Left lung (tissue), 14 donors: ENCODE measurements around the gene COP1. TPM values are rescaled to one million over a fixed set of nuclear protein-coding genes. Genes with fewer than 3 reads are reported as not detected.
A peak's percentile ranks its signal among the peaks of the same experiment; 100 is the strongest.

Experiments used
- ATAC-seq: fragments of 200-7000 bp; cut with Tn5 transposase; one replicate; pipeline ENCODE4 v1.9.1; 2020; ENCODE audit warnings: moderate library complexity
- DNase-seq, 4 donors: peaks; one replicate each; pipeline ENCODE4 v3.0.0-alpha.2; 2013 to 2020
- H3K27ac ChIP-seq, 2 donors: fragments of 200-600 bp; sonication (generic) in 1 of 2; one replicate each; pipeline versions ENCODE4 v1.5.0 to v1.8.0; 2020 to 2021
- H3K27me3 ChIP-seq, 2 donors: fragments of 200-600 bp; sonication (generic) in 1 of 2; one replicate each; pipeline versions ENCODE4 v1.5.0 to v1.8.0; 2020 to 2021
- H3K36me3 ChIP-seq, 2 donors: fragments of 200-600 bp; sonication (generic) in 1 of 2; one replicate each; pipeline versions ENCODE4 v1.5.0 to v1.8.0; 2020 to 2021
- H3K4me1 ChIP-seq, 2 donors: fragments of 200-600 bp; one replicate each; pipeline ENCODE4 v1.8.0; 2021
- H3K4me3 ChIP-seq, 2 donors: fragments of 200-600 bp; sonication (generic) in 1 of 2; one replicate each; pipeline versions ENCODE4 v1.5.0 to v1.8.0; 2020 to 2021; ENCODE audit warnings: mild to moderate bottlenecking in 1 of 2
- H3K9me3 ChIP-seq, 2 donors: fragments of 200-600 bp; sonication (generic) in 1 of 2; one replicate each; pipeline versions ENCODE4 v1.5.0 to v1.8.0; 2020 to 2021
- intact Hi-C, 2 donors: fragments of 100-400 bp; cut with DNase I; formaldehyde crosslinking; loops; one replicate each; pipeline versions ENCODE4 v1.11.2 to v1.14.2; 2022
- long read RNA-seq, 12 donors: library from polyadenylated mRNA in 2 of 12; unstranded in 2 of 12; transcript quantifications; one replicate each; pipeline ENCODE4 v2.0.0 and lab custom pipeline, GENCODE V29; 2019 to 2026
- polyA plus RNA-seq, 6 donors: library from polyadenylated mRNA; unstranded; fragments of 120-200 nt; gene quantifications; one replicate each; pipeline ENCODE4 v1.2.1, GENCODE V29; 2013; ENCODE audit not compliant: insufficient read length in 6 of 6
- total RNA-seq, 2 donors: library from RNA; stranded (reverse); fragmentation: NEBNext Ultra II Directional; extraction: Animal tissue kit (Norgen Biotek cat#: 25700); gene quantifications; one replicate each; pipeline ENCODE4 v1.2.1, GENCODE V29; 2021
- TF ChIP-seq, protein P1 (sequence below), 2 donors: fragments of 200-600 bp; sonication (generic) in 1 of 2; IDR thresholded peaks; one replicate each; pipeline versions ENCODE4 v1.5.0 to v1.8.0; 2021; ENCODE audit warnings: antibody characterized with exemption in 2 of 2
- donor health status: DM: no; HTN: yes; CAD: no.
- donor health status: DM: no; HTN: no; CAD: no.

COP1 gene
- total RNA-seq, result 10 to 100 TPM; 42.5 to 49.2 TPM
- polyA plus RNA-seq, result 10 to 100 TPM; 50.7 to 64.3 (median 59.9) TPM
- long read RNA-seq, donor 1, transcript COP1-208 (2 exons, 450 nt), result major isoform, 7 of 27 reads
- long read RNA-seq, donor 1, transcript COP1-204 (20 exons, 3,033 nt), result major isoform, 7 of 27 reads
- long read RNA-seq, donor 1, partial matches to known transcripts, result 13 of 27 reads
- long read RNA-seq, donor 1, other reads (novel, unspliced or antisense), result 0 of 27 reads
- long read RNA-seq, donor 2, transcript COP1-204 (20 exons, 3,033 nt), result major isoform, 6 of 18 reads
- long read RNA-seq, donor 2, partial matches to known transcripts, result 9 of 18 reads
- long read RNA-seq, donor 2, other reads (novel, unspliced or antisense), result 0 of 18 reads
- long read RNA-seq, donor 3, transcript COP1-208 (2 exons, 450 nt), result major isoform, 7 of 17 reads
- long read RNA-seq, donor 3, partial matches to known transcripts, result 10 of 17 reads
- long read RNA-seq, donor 3, other reads (novel, unspliced or antisense), result 0 of 17 reads
- long read RNA-seq, donor 4, partial matches to known transcripts, result 3 of 7 reads
- long read RNA-seq, donor 4, other reads (novel, unspliced or antisense), result 3 of 7 reads
- long read RNA-seq, donor 5, partial matches to known transcripts, result 0 of 5 reads
- long read RNA-seq, donor 5, other reads (novel, unspliced or antisense), result 0 of 5 reads
- long read RNA-seq, donor 6, transcript COP1-204 (20 exons, 3,033 nt), result major isoform, 7 of 16 reads
- long read RNA-seq, donor 6, partial matches to known transcripts, result 6 of 16 reads
- long read RNA-seq, donor 6, other reads (novel, unspliced or antisense), result 0 of 16 reads
- long read RNA-seq, donor 7, transcript COP1-208 (2 exons, 450 nt), result major isoform, 7 of 15 reads
- long read RNA-seq, donor 7, partial matches to known transcripts, result 6 of 15 reads
- long read RNA-seq, donor 7, other reads (novel, unspliced or antisense), result 0 of 15 reads
- long read RNA-seq, donor 8, transcript COP1-208 (2 exons, 450 nt), result major isoform, 7 of 11 reads
- long read RNA-seq, donor 8, partial matches to known transcripts, result 0 of 11 reads
- long read RNA-seq, donor 8, other reads (novel, unspliced or antisense), result 0 of 11 reads
- long read RNA-seq, donor 9, result 0 reads
- long read RNA-seq, donor 10, partial matches to known transcripts, result 2 of 5 reads
- long read RNA-seq, donor 10, other reads (novel, unspliced or antisense), result 3 of 5 reads
- long read RNA-seq, donor 11, transcript COP1-204 (20 exons, 3,033 nt), result minor isoform, 6 of 31 reads
- long read RNA-seq, donor 11, transcript COP1-208 (2 exons, 450 nt), result major isoform, 10 of 31 reads
- long read RNA-seq, donor 11, partial matches to known transcripts, result 15 of 31 reads
- long read RNA-seq, donor 11, other reads (novel, unspliced or antisense), result 0 of 31 reads
- long read RNA-seq, donor 12, partial matches to known transcripts, result 0 of 2 reads
- long read RNA-seq, donor 12, other reads (novel, unspliced or antisense), result 0 of 2 reads

DNA sequence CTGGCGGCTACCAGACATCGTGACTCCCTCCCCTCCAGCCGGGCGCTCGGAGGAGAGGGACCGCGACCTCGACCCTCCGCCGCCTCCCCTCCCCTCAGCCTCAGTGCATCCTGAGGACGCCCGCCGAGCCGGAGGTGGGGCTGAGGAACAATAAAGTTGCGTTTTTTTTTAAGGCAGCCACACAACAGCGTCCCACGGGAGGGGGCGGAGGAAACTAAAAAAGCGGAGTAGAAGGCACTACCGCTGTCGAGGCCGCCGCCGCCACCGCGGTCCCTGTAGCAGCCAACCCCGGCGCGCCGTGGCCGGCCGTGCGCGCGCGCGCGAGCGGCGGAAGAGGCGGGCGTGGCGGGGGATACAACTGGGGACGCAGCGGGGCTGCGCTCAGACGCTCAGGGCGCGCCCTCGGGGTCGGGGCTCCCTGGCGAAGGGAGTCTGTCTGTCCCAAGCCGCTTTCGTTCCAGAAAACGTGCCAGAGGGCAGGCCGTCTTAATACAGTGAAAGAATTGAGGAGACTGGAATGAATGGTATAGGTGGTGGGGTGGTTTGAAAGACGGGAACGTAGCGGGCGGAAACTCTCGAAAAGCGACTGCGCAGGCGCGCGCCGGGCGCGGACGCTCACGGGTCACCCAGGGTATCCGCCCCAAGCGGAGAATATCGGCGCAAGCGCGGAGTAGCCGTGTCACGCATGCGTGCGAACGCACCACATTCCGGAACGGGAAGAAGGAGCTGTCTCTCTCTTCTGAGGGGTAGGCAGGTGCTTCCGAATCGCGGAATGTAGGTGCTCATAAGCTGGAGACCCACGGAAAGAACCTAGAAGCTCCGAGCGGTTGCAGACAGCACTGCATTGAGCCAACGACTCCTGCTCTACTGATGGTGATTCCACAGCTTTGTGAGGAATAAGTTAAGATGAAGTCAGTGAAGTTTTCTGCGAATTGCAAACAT, at the start of gene COP1:
TSS of gene COP1 (minus strand) at position 326 of the 942 bp plus-strand sequence. CDS start at position 18, 308 bp downstream.
- TF ChIP-seq, protein P1, sequence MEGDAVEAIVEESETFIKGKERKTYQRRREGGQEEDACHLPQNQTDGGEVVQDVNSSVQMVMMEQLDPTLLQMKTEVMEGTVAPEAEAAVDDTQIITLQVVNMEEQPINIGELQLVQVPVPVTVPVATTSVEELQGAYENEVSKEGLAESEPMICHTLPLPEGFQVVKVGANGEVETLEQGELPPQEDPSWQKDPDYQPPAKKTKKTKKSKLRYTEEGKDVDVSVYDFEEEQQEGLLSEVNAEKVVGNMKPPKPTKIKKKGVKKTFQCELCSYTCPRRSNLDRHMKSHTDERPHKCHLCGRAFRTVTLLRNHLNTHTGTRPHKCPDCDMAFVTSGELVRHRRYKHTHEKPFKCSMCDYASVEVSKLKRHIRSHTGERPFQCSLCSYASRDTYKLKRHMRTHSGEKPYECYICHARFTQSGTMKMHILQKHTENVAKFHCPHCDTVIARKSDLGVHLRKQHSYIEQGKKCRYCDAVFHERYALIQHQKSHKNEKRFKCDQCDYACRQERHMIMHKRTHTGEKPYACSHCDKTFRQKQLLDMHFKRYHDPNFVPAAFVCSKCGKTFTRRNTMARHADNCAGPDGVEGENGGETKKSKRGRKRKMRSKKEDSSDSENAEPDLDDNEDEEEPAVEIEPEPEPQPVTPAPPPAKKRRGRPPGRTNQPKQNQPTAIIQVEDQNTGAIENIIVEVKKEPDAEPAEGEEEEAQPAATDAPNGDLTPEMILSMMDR (IDR thresholded peaks at IDR 0.05), result peak in 1 of 2 donors; percentile 31
- Histone ChIP-seq H3K4me1 (peaks cover 5 to 58% of the 10 kb centered on the region in 2 donors), H3K27me3 (no peaks in the 10 kb centered on the region), H3K4me3 (peak within 1 kb of the TSS; percentile 91 to 95), H3K9me3 (no peaks in the 10 kb centered on the region), H3K27ac (peak within 1 kb of the TSS; percentile 97 to 99), H3K36me3 (no peaks in the 10 kb centered on the region)
- intact Hi-C loops, result no loop called here
- ATAC-seq (peak; percentile 94), DNase-seq (peak; percentile 98 to 99 (median 98))

- TF ChIP-seq, protein P1 (IDR thresholded peaks at IDR 0.05), result no peak
- H3K4me3 ChIP-seq, result no peak overlapping the region
- H3K36me3 ChIP-seq, result no peaks in the 10 kb centered on the region
- intact Hi-C loops, result no loop called here
- H3K27ac ChIP-seq, result no peak overlapping the region
- H3K9me3 ChIP-seq, result no peaks in the 10 kb centered on the region
- no peaks in the 10 kb centered on the region for H3K27me3 ChIP-seq
- DNase-seq (no peak), ATAC-seq (no peak)
- H3K4me1 ChIP-seq, result no peaks in the 10 kb centered on the region
Measured at GRCh38 chr1:176252191-176252590, 45.1 kb upstream of the COP1 start.

GRCh38 chr1:176244851-176245250, 37.8 kb upstream of the COP1 start:
- TF ChIP-seq, protein P1 (IDR thresholded peaks at IDR 0.05), result no peak
- no peaks in the 10 kb centered on the region for H3K4me1 ChIP-seq
- no peak overlapping the region for H3K4me3 ChIP-seq
- H3K27ac ChIP-seq, result no peak overlapping the region
- H3K27me3 ChIP-seq, result no peaks in the 10 kb centered on the region
- no peaks in the 10 kb centered on the region for H3K36me3 ChIP-seq
- intact Hi-C loops, result no loop called here
- no peak for ATAC-seq
- no peak for DNase-seq
- H3K9me3 ChIP-seq, result no peaks in the 10 kb centered on the region

DNA sequence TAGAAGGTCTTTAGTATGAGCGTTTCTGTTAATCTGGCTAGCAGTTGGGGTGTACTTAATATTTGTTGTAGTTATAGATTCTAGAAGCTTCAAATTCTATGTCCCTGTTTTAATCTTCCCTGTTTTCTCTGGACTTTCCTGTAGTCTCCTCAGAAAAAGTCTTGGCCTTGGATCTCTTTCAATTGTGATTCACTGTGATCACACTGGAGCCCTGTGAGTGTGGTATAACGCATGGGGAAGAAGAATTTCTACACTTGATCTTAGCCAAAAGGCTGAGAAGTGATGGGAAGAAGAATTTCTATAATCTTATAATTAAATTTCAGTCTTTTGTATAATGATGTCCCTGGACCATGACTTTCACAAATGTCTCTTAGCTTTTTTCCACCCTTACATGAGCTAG, 36.7 kb upstream of the COP1 start:
- H3K4me1 ChIP-seq, result no peaks in the 10 kb centered on the region
- ATAC-seq (no peak), DNase-seq (no peak)
- H3K27me3 ChIP-seq, result no peaks in the 10 kb centered on the region
- H3K27ac ChIP-seq, result no peak overlapping the region
- intact Hi-C loops, result no loop called here
- H3K36me3 ChIP-seq, result no peaks in the 10 kb centered on the region
- H3K4me3 ChIP-seq, result no peak overlapping the region
- H3K9me3 ChIP-seq, result no peaks in the 10 kb centered on the region
- TF ChIP-seq, protein P1 (IDR thresholded peaks at IDR 0.05), result no peak
